Calu3 (cell line): ENCODE results near the gene HOXB6. TPM values are rescaled to one million over a fixed set of nuclear protein-coding genes. Genes with fewer than 3 reads are reported as not detected.

Experiments
- BruUV-seq: library from RNA; stranded (reverse); fragments of 400-500 nt; replicated peaks from 2 replicates; lab custom pipeline; 2021; lab: Mats Ljungman, UMichigan
- CTCF ChIA-PET: fragments of 300-600 bp; sonication (Branson Sonifier 250); formaldehyde crosslinking; loops from one replicate; lab custom pipeline; 2022; ENCODE audit warnings: antibody characterized with exemption; lab: Charles Lee
- DNase-seq: peaks from one replicate; pipeline ENCODE4 v3.0.0; 2022
- H3K27ac Mint-ChIP-seq: one replicate; pipeline ENCODE4 v1.8.0; 2022; ENCODE audit warnings: mixed read lengths; ENCODE audit not compliant: unreplicated experiment
- H3K27me3 Mint-ChIP-seq: one replicate; pipeline ENCODE4 v1.8.0; 2022; ENCODE audit warnings: mixed read lengths; ENCODE audit not compliant: unreplicated experiment
- H3K36me3 Mint-ChIP-seq: one replicate; pipeline ENCODE4 v1.8.0; 2022; ENCODE audit warnings: mild to moderate bottlenecking, moderate library complexity, mixed read lengths; ENCODE audit not compliant: insufficient read depth, unreplicated experiment
- H3K4me1 Mint-ChIP-seq: one replicate; pipeline ENCODE4 v1.8.0; 2022; ENCODE audit warnings: mild to moderate bottlenecking, low read depth, mixed read lengths; ENCODE audit not compliant: unreplicated experiment
- H3K4me3 Mint-ChIP-seq: one replicate; pipeline ENCODE4 v1.8.0; 2022; ENCODE audit warnings: mild to moderate bottlenecking, low read depth, moderate library complexity, mixed read lengths; ENCODE audit not compliant: unreplicated experiment
- H3K9me3 Mint-ChIP-seq: one replicate; pipeline ENCODE4 v1.8.0; 2022; ENCODE audit warnings: low read depth, mixed read lengths; ENCODE audit not compliant: unreplicated experiment
- intact Hi-C: fragments of 100-400 bp; cut with micrococcal nuclease; formaldehyde crosslinking; loops from one replicate; pipeline ENCODE4 v1.10.0; 2022; ENCODE audit not compliant: unreplicated experiment
- total RNA-seq: library from RNA; stranded (reverse); gene quantifications from 2 replicates; pipeline ENCODE4 v1.2.3, GENCODE V29; 2022
- TF ChIP-seq, protein P1 (sequence below): fragments of 200-600 bp; IDR thresholded peaks from one replicate; pipeline ENCODE4 v1.8.0; 2022; ENCODE audit warnings: antibody characterized with exemption; ENCODE audit not compliant: unreplicated experiment

Gene HOXB6
- total RNA-seq, 1 experiment from 2014 or later: 140 TPM

DNA sequence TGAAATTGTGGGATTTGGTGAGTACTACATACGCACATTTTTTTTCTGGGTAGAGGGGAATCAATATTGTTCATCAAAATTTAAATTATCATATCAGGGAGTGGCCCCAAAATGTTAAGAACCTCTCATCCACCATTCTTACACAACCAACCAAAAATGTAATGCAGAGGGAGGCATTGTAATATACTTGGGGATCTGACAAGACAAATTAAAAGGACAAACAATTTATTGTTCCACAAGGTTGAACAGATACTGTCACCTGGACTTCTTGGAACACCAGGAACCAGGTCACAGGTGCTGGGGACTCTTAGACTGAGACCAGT, 36.0 kb upstream of the HOXB6 start:
- CTCF ChIA-PET: interaction anchor here (1.7 kb wide), 1 partner anchor 14 kb away, joined by 4 read pairs; the partner anchor contains the start of gene HOXB9
- no peaks in the 10 kb centered on the region for H3K27me3 Mint-ChIP-seq

DNA sequence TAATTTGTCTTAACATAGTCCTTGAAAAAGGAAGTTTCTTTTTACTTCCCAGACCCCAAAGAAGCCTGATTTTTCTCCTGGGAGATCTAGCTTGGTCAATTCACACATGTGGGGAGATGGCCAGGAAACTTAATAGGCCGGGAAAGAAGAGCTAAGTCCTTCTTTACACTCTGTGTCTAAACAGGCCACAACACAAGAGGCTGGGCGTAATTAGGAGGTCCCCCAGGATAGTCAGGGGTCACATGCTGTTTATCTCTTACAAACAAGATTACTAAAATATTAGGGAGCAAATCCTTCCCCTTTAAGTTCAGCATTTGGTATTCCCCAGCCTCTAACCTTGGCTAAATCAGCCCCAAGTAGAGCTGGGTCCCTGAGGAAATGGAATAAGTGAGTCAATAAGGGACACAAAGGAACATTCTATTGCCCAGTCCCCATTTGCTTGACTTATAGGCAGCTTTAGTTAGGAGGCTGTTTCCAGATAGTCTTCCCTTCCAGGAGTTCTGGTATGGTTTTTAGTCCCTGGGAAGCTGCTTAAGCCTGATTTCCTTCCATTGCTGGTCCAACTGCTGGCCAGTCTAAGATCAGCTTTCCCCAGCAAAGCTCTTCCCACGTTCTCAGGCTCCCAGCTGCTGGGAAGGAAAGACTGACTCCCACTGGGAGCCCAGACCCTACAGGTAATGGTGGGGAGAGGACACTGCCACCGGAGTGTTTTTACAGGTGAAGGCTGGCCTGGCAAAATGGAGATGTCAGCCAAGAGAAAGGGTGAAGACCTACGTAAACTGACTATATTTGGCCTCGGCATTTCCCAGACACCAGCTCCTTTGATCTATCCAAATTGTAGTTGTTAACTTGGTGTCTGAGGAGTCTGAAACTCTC, 35.4 kb upstream of the HOXB6 start:
- CTCF ChIA-PET: interaction anchor here (1.7 kb wide), 1 partner anchor 14 kb away, joined by 4 read pairs; the partner anchor contains the start of gene HOXB9

More for the DNA sequence above, 36.0 kb upstream of the HOXB6 start:
- Mint-ChIP-seq H3K27ac (no peak overlapping the region), H3K4me1 (peaks cover 28% of the 10 kb centered on the region), H3K4me3 (no peak overlapping the region), H3K36me3 (peaks cover 33% of the 10 kb centered on the region), H3K9me3 (no peaks in the 10 kb centered on the region)
- intact Hi-C loops: no loop called here
- TF ChIP-seq, protein P1, sequence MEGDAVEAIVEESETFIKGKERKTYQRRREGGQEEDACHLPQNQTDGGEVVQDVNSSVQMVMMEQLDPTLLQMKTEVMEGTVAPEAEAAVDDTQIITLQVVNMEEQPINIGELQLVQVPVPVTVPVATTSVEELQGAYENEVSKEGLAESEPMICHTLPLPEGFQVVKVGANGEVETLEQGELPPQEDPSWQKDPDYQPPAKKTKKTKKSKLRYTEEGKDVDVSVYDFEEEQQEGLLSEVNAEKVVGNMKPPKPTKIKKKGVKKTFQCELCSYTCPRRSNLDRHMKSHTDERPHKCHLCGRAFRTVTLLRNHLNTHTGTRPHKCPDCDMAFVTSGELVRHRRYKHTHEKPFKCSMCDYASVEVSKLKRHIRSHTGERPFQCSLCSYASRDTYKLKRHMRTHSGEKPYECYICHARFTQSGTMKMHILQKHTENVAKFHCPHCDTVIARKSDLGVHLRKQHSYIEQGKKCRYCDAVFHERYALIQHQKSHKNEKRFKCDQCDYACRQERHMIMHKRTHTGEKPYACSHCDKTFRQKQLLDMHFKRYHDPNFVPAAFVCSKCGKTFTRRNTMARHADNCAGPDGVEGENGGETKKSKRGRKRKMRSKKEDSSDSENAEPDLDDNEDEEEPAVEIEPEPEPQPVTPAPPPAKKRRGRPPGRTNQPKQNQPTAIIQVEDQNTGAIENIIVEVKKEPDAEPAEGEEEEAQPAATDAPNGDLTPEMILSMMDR: no peak
- BruUV-seq: no TSS peak
- DNase-seq: no peak

DNA sequence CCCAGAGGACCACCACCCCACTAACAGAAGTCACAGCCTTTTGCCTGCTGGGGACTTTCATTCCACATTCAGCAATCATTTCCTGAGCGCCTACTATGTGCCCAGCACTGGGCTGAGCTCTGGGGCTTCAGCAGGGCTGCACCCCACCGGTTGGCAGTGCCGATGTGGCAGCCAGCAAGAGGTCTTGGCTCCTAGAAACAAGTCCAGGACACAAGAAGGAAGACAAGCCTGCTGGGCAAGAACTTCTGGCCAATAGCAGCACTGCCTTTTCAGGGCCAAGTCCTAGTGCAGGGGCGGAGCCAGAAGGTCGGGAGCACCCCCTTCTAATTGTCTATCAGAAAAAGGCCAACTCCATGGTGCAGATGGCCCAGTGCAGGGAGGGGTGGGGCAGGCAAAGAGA, 34.4 kb upstream of the HOXB6 start:
- H3K27me3 Mint-ChIP-seq: no peaks in the 10 kb centered on the region

More for the DNA sequence above, 35.4 kb upstream of the HOXB6 start:
- Mint-ChIP-seq H3K9me3 (no peaks in the 10 kb centered on the region), H3K27ac (no peak overlapping the region), H3K4me3 (no peak overlapping the region), H3K27me3 (no peaks in the 10 kb centered on the region), H3K4me1 (peaks cover 28% of the 10 kb centered on the region), H3K36me3 (peaks cover 33% of the 10 kb centered on the region)
- intact Hi-C loops: no loop called here
- TF ChIP-seq, protein P1: no peak
- no TSS peak for BruUV-seq
- no peak for DNase-seq

DNA sequence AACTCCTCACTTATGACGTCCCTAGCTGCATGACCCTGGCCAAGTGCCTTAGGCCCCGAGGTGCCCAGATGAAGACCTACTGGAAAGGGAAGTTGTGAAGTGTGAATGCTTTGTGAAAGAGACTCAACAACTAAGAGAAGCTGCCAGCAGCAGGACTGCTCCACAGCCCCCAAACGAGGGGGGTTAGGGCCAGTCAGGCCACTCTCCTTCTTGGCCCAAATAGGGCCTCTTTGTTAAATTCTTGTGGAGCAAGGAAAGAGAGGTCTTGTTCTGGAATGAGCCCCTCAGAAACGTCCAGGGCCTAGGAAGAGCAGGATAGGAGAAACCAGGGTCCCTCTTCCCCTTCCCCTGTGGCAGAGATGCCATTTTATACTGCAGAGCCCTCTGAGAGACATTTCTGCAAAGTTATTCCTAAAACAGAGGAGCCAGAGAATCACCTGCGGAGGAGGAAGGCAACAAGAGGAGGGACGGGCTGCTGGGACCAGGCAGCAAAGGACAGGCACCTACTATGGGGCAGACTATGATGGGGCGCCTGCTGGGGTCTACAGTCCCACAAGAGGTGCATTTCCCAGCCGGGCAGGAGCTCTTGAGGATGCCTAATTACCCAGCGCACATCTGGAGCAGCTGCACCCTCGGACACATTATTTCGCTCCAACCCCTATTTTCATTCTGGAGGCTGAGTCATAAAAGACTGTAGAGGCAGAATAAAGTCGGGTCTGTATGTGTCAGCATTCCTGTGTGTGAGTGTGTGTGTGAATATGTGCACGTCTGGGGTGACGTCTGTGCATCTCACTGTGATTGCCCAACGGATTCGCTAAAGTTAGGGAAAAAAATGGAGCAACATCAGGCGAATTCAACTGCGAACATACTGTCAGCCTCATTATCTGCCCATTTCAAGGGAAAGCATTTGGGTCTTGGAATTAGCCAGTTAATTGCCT, 32.8 kb upstream of the HOXB6 start:
- Mint-ChIP-seq H3K27ac (no peak overlapping the region), H3K27me3 (no peaks in the 10 kb centered on the region), H3K9me3 (no peaks in the 10 kb centered on the region), H3K4me3 (no peak overlapping the region), H3K36me3 (peaks cover 42% of the 10 kb centered on the region), H3K4me1 (peaks cover 17% of the 10 kb centered on the region)
- intact Hi-C loops: no loop called here
- no peak for DNase-seq
- no TSS peak for BruUV-seq
- TF ChIP-seq, protein P1: no peak
- CTCF ChIA-PET: no interaction called here

More for the DNA sequence above, 34.4 kb upstream of the HOXB6 start:
- Mint-ChIP-seq H3K27ac (no peak overlapping the region), H3K4me3 (no peak overlapping the region), H3K9me3 (no peaks in the 10 kb centered on the region), H3K4me1 (peaks cover 19% of the 10 kb centered on the region), H3K36me3 (peaks cover 36% of the 10 kb centered on the region)
- intact Hi-C loops: no loop called here
- CTCF ChIA-PET: no interaction called here
- TF ChIP-seq, protein P1: no peak
- DNase-seq: no peak
- BruUV-seq: no TSS peak
